Fibroblast of villous mesenchyme (primary cell): ENCODE data around the gene VN1R5. TPM values are rescaled to one million over a fixed set of nuclear protein-coding genes. Genes with fewer than 3 reads are reported as not detected.
"Not testable (repeated sequence)": the region's sequence is repeated elsewhere in the genome, so short reads cannot be mapped to it uniquely, and the experiment has no call there.

Experiments
- DNase-seq: peaks from one replicate; pipeline ENCODE4 v3.0.0-alpha.2; 2010; ENCODE audit warnings: low read depth
- H3K4me3 ChIP-seq: 2 replicates; pipeline ENCODE4 v1.5.1; 2011; ENCODE audit warnings: low read depth, mild to moderate bottlenecking, low read length
- CTCF ChIP-seq: IDR thresholded peaks from 2 replicates; pipeline ENCODE4 v1.5.1; 2012; ENCODE audit warnings: low read depth, mild to moderate bottlenecking, low read length; ENCODE audit not compliant: insufficient read depth
- total RNA-seq: library from RNA; depleted of rRNA; stranded (reverse); fragments of >200 nt; gene quantifications from 2 replicates; pipeline ENCODE4 v1.2.3, GENCODE V29; 2012

Gene VN1R5
- total RNA-seq, 1 donor: not detected

DNA sequence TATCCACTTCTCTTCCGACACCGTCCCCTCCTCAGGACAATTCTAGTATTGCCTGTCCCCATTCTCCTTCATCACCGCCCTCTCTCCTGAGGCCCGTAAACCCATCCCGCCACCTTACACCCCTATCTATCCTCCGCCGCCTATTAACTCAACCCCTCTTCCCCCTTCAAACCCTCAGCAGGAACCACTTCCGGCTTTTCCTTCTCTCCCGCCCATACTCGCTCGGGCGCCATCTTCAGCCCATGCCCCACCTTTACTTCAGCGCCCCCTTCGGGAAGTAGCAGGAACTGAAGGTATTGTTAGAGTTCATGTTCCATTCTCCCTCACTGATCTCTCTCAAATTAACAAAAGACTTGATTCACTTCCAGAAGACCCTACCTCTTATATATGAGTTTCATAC is 31.6 kb downstream of the VN1R5 start:
- no peak for DNase-seq
- no peak overlapping the region for H3K4me3 ChIP-seq
- TF ChIP-seq CTCF: peak; percentile 6

GRCh38 chr1:247288341-247288740 is 32.5 kb downstream of the VN1R5 start:
- H3K4me3 ChIP-seq: no peak overlapping the region
- DNase-seq: no peak
- TF ChIP-seq CTCF: no peak

GRCh38 chr1:247289274-247289892 is 33.5 kb downstream of the VN1R5 start:
- not testable (repeated sequence) for H3K4me3 ChIP-seq, DNase-seq

DNA sequence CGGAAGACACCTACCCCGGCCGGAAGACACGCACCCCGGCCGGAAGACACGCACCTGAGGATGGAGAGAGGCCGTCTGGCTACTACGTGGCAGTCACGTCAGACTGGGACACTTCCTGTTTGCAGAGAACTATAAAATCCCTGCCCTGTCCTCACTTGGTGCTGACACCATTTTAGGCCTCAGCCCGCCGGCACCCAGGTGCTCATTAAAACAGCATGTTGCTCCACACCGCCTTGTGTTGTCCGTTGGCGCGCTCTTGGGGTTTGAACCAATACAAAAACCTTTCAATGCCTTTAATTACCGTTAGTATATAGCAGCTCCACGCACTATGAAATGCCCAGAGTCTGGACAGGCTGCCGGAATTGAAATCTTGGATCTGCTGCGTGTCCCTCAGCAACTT is 34.7 kb downstream of the VN1R5 start:
- H3K4me3 ChIP-seq: no peak overlapping the region
- no peak for DNase-seq

DNA sequence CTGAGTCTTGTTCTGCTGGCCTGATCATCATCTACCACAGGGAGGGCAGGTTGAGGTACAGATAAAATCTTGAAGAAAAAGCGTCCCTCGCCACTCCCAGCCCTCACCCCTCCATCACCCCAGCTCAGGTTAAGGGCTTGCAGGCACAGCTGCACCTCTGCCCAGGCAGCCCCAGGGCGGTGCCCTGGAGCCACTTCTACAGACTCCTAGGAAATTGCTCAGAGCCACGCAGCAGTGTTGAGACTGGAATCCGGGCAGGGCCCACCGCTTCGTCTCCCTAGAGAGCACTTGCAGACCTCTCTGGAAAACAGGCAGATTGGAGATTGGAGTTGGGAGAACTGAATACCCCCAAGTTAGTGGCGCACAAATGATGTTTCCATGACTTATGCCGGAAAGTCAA is 35.3 kb downstream of the VN1R5 start:
- no peak for DNase-seq
- no peak overlapping the region for H3K4me3 ChIP-seq
- TF ChIP-seq CTCF: no peak

More for the DNA sequence above, 34.7 kb downstream of the VN1R5 start:
- no peak for TF ChIP-seq CTCF

GRCh38 chr1:247291833-247292561 is 36.1 kb downstream of the VN1R5 start:
- no peak overlapping the region for H3K4me3 ChIP-seq
- DNase-seq: no peak
- TF ChIP-seq CTCF: no peak

DNA sequence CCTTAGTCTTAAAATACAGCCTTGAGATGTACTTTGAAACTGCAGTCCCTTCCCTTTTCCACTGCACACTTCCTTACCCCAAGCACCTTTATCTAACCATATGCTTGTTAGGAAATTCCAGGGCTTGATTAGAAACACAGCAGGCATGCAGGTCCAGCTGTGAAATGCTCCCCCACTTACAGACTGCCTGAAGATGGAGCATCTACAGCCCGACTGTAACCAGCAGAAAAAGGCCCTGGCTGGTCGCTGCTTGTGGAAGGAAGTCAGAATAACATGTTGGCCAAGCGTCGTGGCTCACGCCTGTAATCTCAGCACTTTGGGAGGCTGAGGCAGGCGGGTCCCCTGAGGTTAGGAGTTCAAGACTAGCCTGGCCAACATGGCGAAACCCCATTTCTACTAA is 37.2 kb downstream of the VN1R5 start:
- TF ChIP-seq CTCF: no peak
- peak; percentile 81 for DNase-seq
- H3K4me3 ChIP-seq: no peak overlapping the region
